Skin of body (tissue), 2 donors: ENCODE results near the gene RPGR. TPM values are rescaled to one million over a fixed set of nuclear protein-coding genes. Genes with fewer than 3 reads are reported as not detected.

Experiments
- DNase-seq: peaks from one replicate; lab custom pipeline; 2025; lab: John Stamatoyannopoulos, UW
- total RNA-seq: library from RNA; depleted of rRNA; stranded (reverse); fragments of >200 nt; gene quantifications from one replicate; pipeline ENCODE4 v1.2.3, GENCODE V29; 2014

The RPGR gene
- total RNA-seq, 1 donor from 2014 or later: 12.7 TPM

- no peak for DNase-seq
Observed at GRCh38 chrX:38320819-38321218, 6.5 kb downstream of the RPGR start.

DNA sequence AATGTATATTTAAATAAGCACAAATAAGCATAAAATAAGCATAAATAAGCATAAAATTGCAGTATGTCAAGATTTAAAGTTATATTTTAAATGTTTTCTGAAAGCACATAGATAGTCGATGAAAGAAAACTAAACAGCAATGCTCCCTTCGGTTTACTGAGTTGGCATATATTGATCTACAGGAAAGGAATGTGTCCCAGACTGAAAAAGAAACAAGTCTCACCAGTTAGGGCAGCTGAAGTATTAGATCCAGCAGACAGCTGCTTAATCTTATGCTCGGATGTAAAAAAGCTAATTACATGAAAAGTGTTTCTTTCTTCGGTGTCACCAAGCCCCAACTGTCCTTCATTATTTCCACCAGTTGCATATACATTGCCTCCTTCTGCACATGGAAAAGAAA, 8.7 kb downstream of the RPGR start:
- no peak for DNase-seq

- DNase-seq: no peak
Observed at GRCh38 chrX:38318196-38318595, 9.1 kb downstream of the RPGR start.

- DNase-seq: no peak
Observed at GRCh38 chrX:38315186-38315585, 12.1 kb downstream of the RPGR start.

DNA sequence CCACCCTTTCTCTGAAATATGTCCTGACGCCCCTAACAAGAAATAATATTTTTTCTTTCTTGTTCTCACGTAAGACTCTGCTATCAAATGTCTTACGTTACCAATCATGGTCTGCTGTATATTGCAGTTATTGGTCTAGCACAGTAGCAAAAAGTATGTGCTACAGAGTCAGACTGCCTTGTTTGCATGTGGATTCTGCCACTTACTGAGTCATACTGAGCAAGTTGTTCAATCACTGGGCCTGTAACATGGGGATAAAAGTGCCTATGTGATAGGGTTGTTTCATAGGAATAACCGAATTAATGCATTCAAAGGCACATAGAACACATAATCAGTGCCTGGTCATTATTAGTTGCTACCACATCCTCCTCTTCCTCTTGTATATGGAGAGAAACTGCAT, 14.1 kb downstream of the RPGR start:
- no peak for DNase-seq

GRCh38 chrX:38312436-38312835, 14.9 kb downstream of the RPGR start:
- no peak for DNase-seq

GRCh38 chrX:38311743-38312142, 15.6 kb downstream of the RPGR start:
- no peak for DNase-seq

- DNase-seq: no peak
Observed at GRCh38 chrX:38305971-38306370, 21.3 kb downstream of the RPGR start.

- DNase-seq: no peak
Observed at GRCh38 chrX:38304010-38304409, 23.3 kb downstream of the RPGR start.

DNA sequence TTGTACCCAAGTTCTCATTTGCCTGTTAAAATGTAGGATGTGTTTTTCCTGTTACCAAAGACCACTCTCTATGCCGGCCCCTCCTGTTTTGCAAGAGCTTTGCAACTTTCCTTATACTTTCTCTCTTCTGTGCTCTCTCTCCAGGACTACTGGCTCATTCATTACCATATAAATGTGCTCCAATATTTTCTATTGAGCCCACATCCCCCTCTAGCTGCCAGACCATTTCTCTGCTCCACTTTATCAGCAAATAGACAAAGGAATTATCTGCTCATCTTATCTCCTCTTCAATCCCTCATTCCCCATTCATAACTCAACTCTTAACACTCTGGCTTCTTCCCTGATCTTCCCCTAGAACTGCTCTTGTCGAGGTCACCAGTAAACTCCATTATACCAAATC, 33.6 kb downstream of the RPGR start:
- peak; percentile 1 for DNase-seq

DNA sequence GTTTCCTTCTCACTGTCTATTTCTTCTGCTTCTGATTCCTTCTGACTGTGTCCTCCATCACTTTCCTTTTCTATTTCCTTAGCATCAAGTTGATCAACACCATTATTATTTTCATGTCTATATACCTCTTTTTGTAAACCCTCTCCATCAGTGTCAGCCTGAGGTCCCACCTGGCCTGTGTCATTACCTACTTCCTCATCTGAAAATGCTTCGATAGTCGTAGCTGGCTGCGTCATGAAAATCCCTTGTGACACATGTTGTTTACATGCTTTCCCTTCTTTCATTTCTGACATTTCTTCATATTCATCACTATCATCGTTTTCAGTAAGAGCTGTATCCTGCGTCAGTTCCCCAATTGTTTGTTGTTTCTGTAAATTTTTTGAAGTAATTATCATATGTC, 39.6 kb downstream of the RPGR start:
- DNase-seq: no peak

- no peak for DNase-seq
Observed at GRCh38 chrX:38285649-38286048, 41.7 kb downstream of the RPGR start.

GRCh38 chrX:38282049-38282448, 45.3 kb downstream of the RPGR start:
- no peak for DNase-seq

GRCh38 chrX:38279188-38279587, 48.1 kb downstream of the RPGR start:
- no peak for DNase-seq

DNA sequence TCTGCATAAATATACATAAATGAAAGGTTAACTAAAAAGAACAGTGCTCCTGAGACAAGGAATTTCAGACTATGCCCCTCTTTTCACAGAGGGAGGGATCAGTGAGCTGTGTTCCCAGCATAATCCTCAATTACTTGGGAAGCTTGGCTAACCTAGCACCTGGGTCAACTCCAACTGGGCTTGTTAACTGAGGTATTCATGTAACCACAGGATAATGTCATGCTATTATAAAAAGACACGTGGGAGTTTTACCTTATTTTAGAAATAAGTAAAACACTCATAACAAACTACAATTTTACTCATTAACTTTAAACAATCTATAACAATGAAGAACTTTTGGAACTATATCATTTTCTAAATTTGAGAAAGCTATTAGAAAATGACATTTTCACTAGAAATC, 48.6 kb downstream of the RPGR start:
- no peak for DNase-seq

DNA sequence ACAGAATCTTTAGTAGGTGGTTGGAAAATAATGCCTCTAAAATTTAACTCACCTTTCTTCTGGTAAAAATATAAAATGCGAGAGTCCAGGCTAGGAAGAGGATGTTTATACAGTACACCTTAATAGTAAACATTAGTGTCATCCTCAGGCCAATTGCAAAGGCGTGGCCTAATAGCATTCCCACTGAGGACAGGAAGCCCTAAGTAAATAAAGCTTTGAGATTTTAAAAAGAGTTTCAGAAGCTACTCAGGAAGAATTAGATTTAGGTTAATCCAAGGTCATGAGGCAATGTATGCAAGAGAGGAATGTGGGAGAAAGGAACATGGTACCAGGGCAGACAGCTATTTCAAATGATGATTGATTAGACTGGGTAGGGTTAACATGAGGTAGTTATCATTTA, 49.5 kb downstream of the RPGR start:
- DNase-seq: no peak

DNA sequence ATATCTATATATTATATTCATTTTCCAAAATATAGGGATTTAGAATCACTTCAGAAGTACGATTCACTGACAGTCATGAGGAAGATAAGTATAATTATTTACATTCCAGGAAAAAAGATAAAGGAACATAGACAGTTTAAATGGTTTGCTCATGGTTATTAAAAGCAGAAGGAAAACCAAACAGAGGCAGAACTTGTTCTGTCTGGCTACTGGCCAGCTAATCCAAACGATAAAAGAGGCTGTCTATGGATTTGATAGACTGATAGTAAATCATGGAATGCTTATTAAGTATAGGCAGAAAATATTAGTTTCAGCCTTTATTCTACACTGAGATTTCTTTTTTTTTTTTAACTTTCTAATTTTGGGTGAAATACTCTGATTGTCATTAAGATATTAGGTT, 50.2 kb downstream of the RPGR start:
- no peak for DNase-seq

DNA sequence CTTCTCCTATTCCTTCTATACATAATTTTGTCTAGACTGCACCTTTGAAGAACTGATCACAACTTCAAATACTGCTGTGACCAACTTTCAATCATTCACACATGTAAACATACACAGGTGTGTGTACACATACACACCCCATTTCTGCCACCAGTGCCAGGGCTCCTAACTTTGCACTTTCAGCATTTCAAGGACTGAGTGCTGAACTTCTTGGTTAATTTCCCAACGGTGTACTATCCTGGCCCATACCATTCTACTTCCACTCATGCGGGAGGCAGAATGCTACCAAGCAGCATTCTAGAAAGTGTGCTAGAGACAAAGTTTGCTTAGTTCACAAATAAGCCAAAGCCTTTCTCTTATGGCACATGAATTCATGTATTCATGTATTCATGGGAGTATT, 51.2 kb downstream of the RPGR start:
- DNase-seq: no peak

DNA sequence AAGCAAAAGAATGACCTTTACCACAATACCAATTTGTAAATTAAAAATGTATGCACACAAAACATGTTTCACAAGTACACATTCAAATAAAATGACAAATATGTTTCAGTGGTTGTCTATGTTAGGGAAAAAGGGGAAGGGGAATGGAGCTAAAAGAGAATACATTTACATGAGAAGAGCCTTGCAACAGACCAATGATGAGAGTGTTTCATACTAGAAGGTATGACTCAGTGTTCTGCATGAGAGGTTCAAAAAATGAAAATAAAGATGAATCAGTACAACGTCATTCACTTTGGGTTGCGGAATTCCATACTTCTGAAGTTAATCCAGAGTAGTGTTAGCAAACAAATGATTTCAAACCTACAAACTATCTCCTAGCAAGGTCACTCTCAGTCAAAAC, 51.7 kb downstream of the RPGR start:
- DNase-seq: no peak

GRCh38 chrX:38273453-38273852, 53.9 kb downstream of the RPGR start:
- no peak for DNase-seq

GRCh38 chrX:38271154-38271716, 56.1 kb downstream of the RPGR start:
- DNase-seq: no peak

GRCh38 chrX:38268011-38268410, 59.3 kb downstream of the RPGR start:
- no peak for DNase-seq

GRCh38 chrX:38262715-38263620, 64.3 kb downstream of the RPGR start:
- no peak for DNase-seq
